RWPE2 (cell line): ENCODE data around the gene OR51A7.

Experiments
- ATAC-seq: fragments of 200-7000 bp; cut with Tn5 transposase; 3 replicates; pipeline ENCODE4 v1.9.1; 2021; ENCODE audit warnings: low read depth
- DNase-seq: peaks from one replicate; pipeline ENCODE4 v3.0.0-alpha.2; 2020; ENCODE audit warnings: low spot score
- H3K27ac ChIP-seq: fragments of 450-650 bp; 2 replicates; pipeline ENCODE4 v1.5.1; 2017; ENCODE audit warnings: mild to moderate bottlenecking; ENCODE audit not compliant: poor library complexity, severe bottlenecking
- H3K27me3 ChIP-seq: fragments of 250-450 bp; sonication (Bioruptor Pico); 2 replicates; pipeline ENCODE4 v1.5.1; 2021; ENCODE audit warnings: mild to moderate bottlenecking, moderate library complexity; ENCODE audit not compliant: insufficient read depth, poor library complexity, severe bottlenecking
- H3K36me3 ChIP-seq: fragments of 250-450 bp; sonication (Bioruptor Pico); 2 replicates; pipeline ENCODE4 v1.5.1; 2020; ENCODE audit warnings: low read depth, mild to moderate bottlenecking, moderate library complexity
- H3K4me1 ChIP-seq: fragments of 250-450 bp; sonication (Bioruptor Pico); 2 replicates; pipeline ENCODE4 v1.5.1; 2021; ENCODE audit warnings: mild to moderate bottlenecking, moderate library complexity; ENCODE audit not compliant: insufficient read depth, poor library complexity, severe bottlenecking
- H3K4me3 ChIP-seq: fragments of 250-450 bp; sonication (Bioruptor Pico); 2 replicates; pipeline ENCODE4 v1.5.1; 2021; ENCODE audit warnings: mild to moderate bottlenecking, moderate library complexity; ENCODE audit not compliant: severe bottlenecking
- H3K9me3 ChIP-seq: fragments of 250-450 bp; sonication (Bioruptor Pico); 2 replicates; pipeline ENCODE4 v1.5.1; 2021; ENCODE audit warnings: mild to moderate bottlenecking, moderate library complexity; ENCODE audit not compliant: severe bottlenecking
- CTCF ChIP-seq: fragments of 450-650 bp; IDR thresholded peaks from one replicate; pipeline ENCODE4 v1.5.1; 2017; ENCODE audit warnings: mild to moderate bottlenecking, moderate library complexity; ENCODE audit not compliant: poor library complexity, severe bottlenecking

Gene OR51A7

GRCh38 chr11:4887591-4887990 is 16.0 kb upstream of the OR51A7 start:
- H3K27me3 ChIP-seq: no peaks in the 10 kb centered on the region
- H3K27ac ChIP-seq: no peak overlapping the region
- H3K9me3 ChIP-seq: peaks cover 2% of the 10 kb centered on the region
- H3K4me1 ChIP-seq: no peaks in the 10 kb centered on the region
- no peak overlapping the region for H3K4me3 ChIP-seq
- no peak for TF ChIP-seq CTCF
- DNase-seq (no peak), ATAC-seq (no peak)
- no peaks in the 10 kb centered on the region for H3K36me3 ChIP-seq

GRCh38 chr11:4890279-4890678 is 13.3 kb upstream of the OR51A7 start:
- no peak for ATAC-seq
- H3K27ac ChIP-seq: no peak overlapping the region

GRCh38 chr11:4891996-4892640 is 11.5 kb upstream of the OR51A7 start:
- no peak overlapping the region for H3K27ac ChIP-seq
- H3K4me3 ChIP-seq: no peak overlapping the region
- H3K4me1 ChIP-seq: no peaks in the 10 kb centered on the region
- H3K27me3 ChIP-seq: no peaks in the 10 kb centered on the region
- DNase-seq: no peak
- no peaks in the 10 kb centered on the region for H3K9me3 ChIP-seq
- ATAC-seq: peak; percentile 75
- no peaks in the 10 kb centered on the region for H3K36me3 ChIP-seq
- no peak for TF ChIP-seq CTCF

More at GRCh38 chr11:4890279-4890678, 13.3 kb upstream of the OR51A7 start:
- Histone ChIP-seq H3K9me3 (peaks cover 2% of the 10 kb centered on the region), H3K27me3 (no peaks in the 10 kb centered on the region), H3K36me3 (no peaks in the 10 kb centered on the region), H3K4me3 (no peak overlapping the region), H3K4me1 (no peaks in the 10 kb centered on the region)
- no peak for DNase-seq
- no peak for TF ChIP-seq CTCF

GRCh38 chr11:4916581-4916980 is 13.0 kb downstream of the OR51A7 start:
- no peaks in the 10 kb centered on the region for H3K27me3 ChIP-seq
- DNase-seq (no peak), ATAC-seq (no peak)
- H3K36me3 ChIP-seq: no peaks in the 10 kb centered on the region
- H3K27ac ChIP-seq: no peak overlapping the region
- H3K4me3 ChIP-seq: no peak overlapping the region
- H3K9me3 ChIP-seq: no peaks in the 10 kb centered on the region
- H3K4me1 ChIP-seq: no peaks in the 10 kb centered on the region
- no peak for TF ChIP-seq CTCF

GRCh38 chr11:4919250-4919649 is 15.7 kb downstream of the OR51A7 start, which contains the start of gene OR51G2:
Gene OR51G2 (minus strand): TSS chr11:4919350. CDS start chr11:4915663, 3,687 bp downstream.
- no peak for ATAC-seq
- TF ChIP-seq CTCF: no peak

More at GRCh38 chr11:4919250-4919649, 15.7 kb downstream of the OR51A7 start, which contains the start of gene OR51G2:
- no peak within 1 kb of the TSS for H3K27ac ChIP-seq
- no peaks in the 10 kb centered on the region for H3K9me3 ChIP-seq
- H3K4me1 ChIP-seq: no peaks in the 10 kb centered on the region
- no peaks in the 10 kb centered on the region for H3K27me3 ChIP-seq
- no peak for DNase-seq
- H3K4me3 ChIP-seq: no peak within 1 kb of the TSS
- no peaks in the 10 kb centered on the region for H3K36me3 ChIP-seq
